Astrocyte (in vitro differentiated cells and primary cell): Measurements from ENCODE around the gene TKTL1.

Experiments
- EZH2 ChIP-seq: IDR thresholded peaks from 2 replicates; pipeline ENCODE4 v1.6.1; 2012; ENCODE audit warnings: mild to moderate bottlenecking, low read length, inconsistent platforms; ENCODE audit not compliant: insufficient read depth
- TF ChIP-seq, protein P1 (sequence below): IDR thresholded peaks from 2 replicates; pipeline ENCODE4 v1.5.1; 2011; ENCODE audit warnings: low read depth, mild to moderate bottlenecking, inconsistent platforms, low read length, moderate library complexity; ENCODE audit not compliant: insufficient read depth

- TF ChIP-seq, protein P1, sequence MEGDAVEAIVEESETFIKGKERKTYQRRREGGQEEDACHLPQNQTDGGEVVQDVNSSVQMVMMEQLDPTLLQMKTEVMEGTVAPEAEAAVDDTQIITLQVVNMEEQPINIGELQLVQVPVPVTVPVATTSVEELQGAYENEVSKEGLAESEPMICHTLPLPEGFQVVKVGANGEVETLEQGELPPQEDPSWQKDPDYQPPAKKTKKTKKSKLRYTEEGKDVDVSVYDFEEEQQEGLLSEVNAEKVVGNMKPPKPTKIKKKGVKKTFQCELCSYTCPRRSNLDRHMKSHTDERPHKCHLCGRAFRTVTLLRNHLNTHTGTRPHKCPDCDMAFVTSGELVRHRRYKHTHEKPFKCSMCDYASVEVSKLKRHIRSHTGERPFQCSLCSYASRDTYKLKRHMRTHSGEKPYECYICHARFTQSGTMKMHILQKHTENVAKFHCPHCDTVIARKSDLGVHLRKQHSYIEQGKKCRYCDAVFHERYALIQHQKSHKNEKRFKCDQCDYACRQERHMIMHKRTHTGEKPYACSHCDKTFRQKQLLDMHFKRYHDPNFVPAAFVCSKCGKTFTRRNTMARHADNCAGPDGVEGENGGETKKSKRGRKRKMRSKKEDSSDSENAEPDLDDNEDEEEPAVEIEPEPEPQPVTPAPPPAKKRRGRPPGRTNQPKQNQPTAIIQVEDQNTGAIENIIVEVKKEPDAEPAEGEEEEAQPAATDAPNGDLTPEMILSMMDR = no peak
- TF ChIP-seq EZH2 = no peak
These were observed 81.2 kb downstream of the TKTL1 start for GRCh38 chrX:154376774-154377173.
